GM21825 (cell line): ENCODE data around the gene TAL1.
A peak's percentile ranks its signal among the peaks of the same experiment; 100 is the strongest.
"Not testable (repeated sequence)": the region's sequence is repeated elsewhere in the genome, so short reads cannot be mapped to it uniquely, and the experiment has no call there.

Experiments used
- ATAC-seq: cut with Tn5 transposase; IDR thresholded peaks from one replicate; pipeline ENCODE4 v1.9.1; 2021; ENCODE audit warnings: mild to moderate bottlenecking, moderate library complexity; ENCODE audit not compliant: unreplicated experiment

Gene TAL1

GRCh38 chr1:47213230-47213963, 18.6 kb downstream of the TAL1 start:
- ATAC-seq, result no peak

- no peak for ATAC-seq
Measured at GRCh38 chr1:47212636-47213229, 19.3 kb downstream of the TAL1 start.

- ATAC-seq, result no peak
Measured at GRCh38 chr1:47211796-47212269, 20.2 kb downstream of the TAL1 start.

GRCh38 chr1:47210666-47211065, 21.4 kb downstream of the TAL1 start:
- ATAC-seq, result no peak

GRCh38 chr1:47209725-47210325, 22.2 kb downstream of the TAL1 start:
- ATAC-seq, result no peak

- no peak for ATAC-seq
Measured at GRCh38 chr1:47209091-47209490, 22.9 kb downstream of the TAL1 start.

DNA sequence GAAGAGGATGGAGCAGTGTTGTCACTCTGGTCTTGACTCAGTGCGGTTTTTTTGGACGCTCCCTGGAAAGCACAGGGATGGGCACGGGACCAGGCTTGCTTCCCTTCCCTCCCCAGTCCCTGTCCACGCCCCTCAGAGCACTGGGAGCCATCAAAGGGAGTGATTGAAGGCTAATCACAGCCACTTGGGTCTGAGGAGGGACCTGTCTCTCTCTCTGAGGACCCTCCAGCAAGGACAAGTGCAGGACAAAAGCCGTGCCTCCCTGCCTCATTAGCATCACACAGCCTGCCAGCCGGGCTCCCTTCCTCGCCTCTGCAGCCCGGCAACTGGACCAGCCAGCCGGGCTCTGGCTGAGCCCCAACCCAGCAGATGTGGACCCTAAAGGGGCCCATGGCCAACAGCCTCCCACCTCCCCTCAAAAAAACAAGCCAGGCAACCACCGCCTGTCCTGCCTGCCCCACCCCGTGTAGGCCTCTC, 23.6 kb downstream of the TAL1 start:
- no peak for ATAC-seq

- no peak for ATAC-seq
Measured at GRCh38 chr1:47207803-47208373, 24.1 kb downstream of the TAL1 start.

DNA sequence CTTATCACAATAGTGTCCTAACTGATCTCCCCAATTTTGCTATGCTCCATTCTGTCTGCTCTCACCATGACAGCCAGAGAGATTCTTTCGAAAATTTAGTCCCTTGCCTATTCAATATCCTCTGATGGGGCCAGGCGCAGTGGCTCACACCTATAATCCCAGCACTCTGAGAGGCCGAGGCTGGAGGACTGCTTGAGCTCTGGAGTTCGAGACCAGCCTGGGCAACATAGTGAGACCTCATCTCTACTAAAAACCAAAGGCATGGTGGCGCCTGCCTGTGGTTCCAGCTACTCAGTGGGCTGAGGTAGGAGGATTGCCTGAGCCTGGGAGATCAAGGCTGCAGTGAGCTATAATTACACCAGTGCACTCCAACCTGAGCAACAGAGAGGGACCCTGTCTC, 26.1 kb downstream of the TAL1 start:
- no peak for ATAC-seq

DNA sequence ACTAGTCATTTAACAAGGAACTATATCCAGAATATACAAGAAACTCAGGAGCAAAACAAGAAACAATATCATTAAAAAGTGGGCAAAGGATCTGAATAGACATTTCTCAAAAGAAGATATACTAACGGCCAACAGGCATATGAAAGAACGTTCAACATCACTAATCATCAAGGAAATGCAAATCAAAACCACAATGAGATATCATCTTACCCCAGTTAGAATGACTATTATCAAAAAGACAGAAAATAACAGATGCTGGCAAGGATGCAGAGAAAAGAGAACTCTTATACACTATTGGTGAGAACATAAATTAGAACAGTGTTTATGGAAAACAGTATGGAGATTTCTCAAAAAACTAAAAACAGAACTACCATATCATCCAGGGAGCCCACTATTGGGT, 28.5 kb downstream of the TAL1 start:
- not testable (repeated sequence) for ATAC-seq

DNA sequence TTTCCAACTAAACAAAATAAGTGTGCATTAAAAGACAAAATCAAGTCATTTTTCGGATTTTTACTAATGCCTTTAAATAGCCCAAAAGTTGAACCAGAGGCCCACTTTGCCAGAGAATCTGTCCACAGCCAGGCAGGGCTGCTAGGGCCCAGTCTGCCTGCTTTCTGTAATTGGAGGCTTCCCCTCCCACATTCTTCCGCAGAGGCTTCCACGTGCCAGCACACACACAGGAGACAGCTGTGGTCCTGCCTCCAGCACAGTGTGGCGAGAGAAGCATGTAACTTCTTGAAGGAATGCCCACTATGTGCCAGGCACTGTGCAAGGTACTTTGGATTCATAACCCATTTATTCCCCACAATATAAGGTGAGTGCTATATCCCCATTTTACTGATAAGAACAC, 30.8 kb downstream of the TAL1 start:
- ATAC-seq, result no peak

- no peak for ATAC-seq
Measured at GRCh38 chr1:47198214-47198613, 33.8 kb downstream of the TAL1 start.

DNA sequence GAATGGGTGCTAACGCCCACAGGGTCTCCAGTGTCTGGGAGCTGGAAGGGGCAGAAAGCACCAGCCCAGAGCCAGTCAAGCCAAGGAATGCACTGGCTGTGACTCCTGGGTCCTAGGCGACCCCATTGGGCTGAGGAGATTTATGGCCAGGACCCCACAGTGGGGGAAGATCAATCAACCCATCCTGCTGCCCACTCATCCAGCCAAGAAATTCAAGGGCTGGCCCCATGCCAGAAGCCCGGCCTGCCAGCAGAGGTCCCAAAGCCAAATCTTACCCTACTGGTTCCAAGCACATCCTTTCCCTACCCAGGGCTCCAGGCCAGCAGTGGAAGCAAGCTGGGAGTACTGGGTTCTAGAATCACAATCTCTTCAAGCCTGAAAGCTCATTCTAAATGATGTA, 35.4 kb downstream of the TAL1 start:
- no peak for ATAC-seq

DNA sequence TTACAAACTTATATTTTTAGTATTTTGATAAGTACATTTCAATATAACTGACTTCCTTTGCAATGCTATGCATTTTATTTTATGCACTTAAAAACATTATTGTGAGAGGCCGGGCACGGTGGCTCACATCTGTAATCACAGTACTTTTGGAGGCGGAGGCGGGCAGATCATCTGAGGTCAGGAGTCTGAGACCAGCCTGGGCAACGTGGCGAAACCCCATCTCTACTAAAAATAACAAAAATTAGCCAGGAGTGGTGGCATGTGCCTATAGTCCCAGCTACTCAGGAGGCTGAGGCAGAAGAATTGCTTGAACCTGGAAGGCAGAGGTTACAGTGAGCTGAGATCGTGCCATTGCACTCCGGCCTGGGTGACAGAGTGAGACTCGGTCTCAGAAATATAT, 36.0 kb downstream of the TAL1 start:
- not testable (repeated sequence) for ATAC-seq

- ATAC-seq, result no peak
Measured at GRCh38 chr1:47194311-47194710, 37.7 kb downstream of the TAL1 start.

GRCh38 chr1:47193496-47193895, 38.5 kb downstream of the TAL1 start:
- ATAC-seq, result not testable (repeated sequence)

- ATAC-seq, result peak; percentile 72
Measured at GRCh38 chr1:47192458-47193384, 39.3 kb downstream of the TAL1 start.

GRCh38 chr1:47191940-47192457, 40.0 kb downstream of the TAL1 start:
- no peak for ATAC-seq

DNA sequence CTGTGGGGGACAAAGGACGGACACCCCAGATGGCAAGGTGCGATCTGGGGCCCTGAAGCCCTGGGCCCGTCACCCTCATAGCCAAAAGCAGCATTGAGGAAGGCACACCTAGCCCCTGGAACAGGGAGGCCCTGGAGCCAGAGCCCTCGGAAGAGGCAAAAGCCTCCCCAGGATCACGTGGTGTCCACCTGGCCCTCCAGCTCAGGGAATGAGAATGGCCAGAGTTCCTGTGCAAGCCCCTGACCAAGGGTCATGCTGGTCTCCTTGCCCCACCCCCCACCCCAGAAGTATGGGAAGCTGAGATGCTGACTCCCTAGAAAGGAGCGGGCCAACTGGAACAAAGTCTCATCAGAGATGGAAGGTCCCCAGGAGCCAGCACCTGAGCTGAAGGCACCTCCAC, 41.2 kb downstream of the TAL1 start:
- no peak for ATAC-seq

GRCh38 chr1:47190509-47190855, 41.5 kb downstream of the TAL1 start:
- no peak for ATAC-seq
